ENCODE results near the gene RHOD.

DNA sequence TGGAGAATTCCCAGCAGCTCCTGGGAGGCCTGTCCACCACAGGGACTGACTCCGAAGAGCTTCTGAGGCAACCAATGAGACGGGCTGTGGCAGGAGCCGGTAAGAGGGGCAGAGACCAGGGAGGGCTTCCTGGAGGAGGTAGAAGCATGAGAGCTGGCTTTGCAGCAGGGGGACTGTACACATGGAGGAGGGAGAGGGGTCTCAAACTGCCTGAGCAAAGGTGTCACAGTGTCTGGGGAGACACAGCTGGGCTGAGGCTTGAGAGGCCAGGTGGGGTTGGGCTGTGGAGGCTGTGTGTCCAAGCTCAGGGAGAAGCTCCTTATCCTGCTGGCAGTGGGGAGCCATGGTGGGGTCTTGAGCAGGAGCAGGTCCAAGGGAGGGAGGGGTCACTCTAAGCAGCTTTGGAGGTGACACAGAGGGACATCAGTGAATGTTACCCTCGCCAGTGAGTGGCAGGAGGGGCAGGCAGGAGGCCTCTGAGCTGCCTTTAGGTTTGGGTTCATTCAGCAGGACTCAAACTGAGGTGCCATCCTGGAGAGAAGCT, 4.6 kb upstream of the RHOD start:
- TF ChIP-seq POLR2AphosphoS5 (IDR thresholded peaks at IDR 0.05) (no peak), POLR2A (IDR thresholded peaks at IDR 0.05) (no peak)

Data from prostate gland (tissue), 1 donor.